ENCODE measurements around the gene OR52D1. TPM values are rescaled to one million over a fixed set of nuclear protein-coding genes. Genes with fewer than 3 reads are reported as not detected.

Gene OR52D1
- polyA plus RNA-seq (ENCODE audit: insufficient read depth in 1 of 5, insufficient read length in 5 of 5, low replicate concordance in 1 of 5) = under 1 TPM in 1 of 5 donors, not detected in 4; 0.10 TPM
- long read RNA-seq, donor 1 = 0 reads
- long read RNA-seq, donor 2 = 0 reads
- long read RNA-seq, donor 3 = 0 reads
- long read RNA-seq, donor 4 = 0 reads
- long read RNA-seq, donor 5 = 0 reads
- long read RNA-seq, donor 6 = 0 reads
- long read RNA-seq, donor 7 = 0 reads
- long read RNA-seq, donor 8 = 0 reads

DNA sequence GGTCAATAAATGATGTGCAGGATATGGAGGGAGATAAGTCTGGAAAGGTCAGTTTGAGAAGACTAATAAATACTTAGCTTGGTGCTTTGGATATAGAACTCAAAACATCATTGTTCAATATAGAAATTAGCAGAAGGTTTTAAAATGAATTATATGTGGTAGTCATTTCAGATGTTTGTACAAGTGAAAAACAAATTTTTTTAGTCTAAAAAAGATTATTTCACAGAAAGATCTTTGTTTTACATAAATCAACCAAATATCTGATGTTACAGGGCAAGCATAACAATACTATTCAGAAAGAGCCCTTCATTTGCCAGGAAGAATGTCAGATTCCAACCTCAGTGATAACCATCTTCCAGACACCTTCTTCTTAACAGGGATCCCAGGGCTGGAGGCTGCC, at the start of gene OR52D1:
Gene OR52D1 (plus strand): TSS at position 301 of the 400 bp plus-strand sequence. CDS start 22 bp downstream, at position 323.
- DNase-seq = no peak

DNA sequence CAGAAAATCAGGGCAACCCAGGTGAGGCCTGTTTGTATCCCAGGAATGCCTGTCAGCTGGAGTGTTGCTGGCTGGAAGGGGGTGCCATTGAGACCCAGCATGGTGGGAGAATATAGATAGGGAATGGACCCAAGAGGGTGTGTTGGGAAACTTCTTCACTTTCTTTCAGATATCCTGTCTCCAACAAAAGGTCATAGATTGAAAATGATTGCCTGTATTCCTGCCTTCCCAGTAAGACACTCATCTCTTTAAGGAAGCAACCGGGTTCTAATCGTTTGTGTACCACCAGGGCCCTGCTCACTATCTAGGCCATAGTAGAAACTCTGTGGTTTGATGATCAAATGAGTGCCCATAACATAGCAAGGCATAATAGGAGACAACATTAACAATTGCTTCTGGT, 47.1 kb upstream of the OR52D1 start, which contains the start of gene OR51I1:
Gene OR51I1 (minus strand): TSS at position 101 of the 400 bp plus-strand sequence. CDS start 0 bp downstream, at position 101.
- DNase-seq = no peak

DNA sequence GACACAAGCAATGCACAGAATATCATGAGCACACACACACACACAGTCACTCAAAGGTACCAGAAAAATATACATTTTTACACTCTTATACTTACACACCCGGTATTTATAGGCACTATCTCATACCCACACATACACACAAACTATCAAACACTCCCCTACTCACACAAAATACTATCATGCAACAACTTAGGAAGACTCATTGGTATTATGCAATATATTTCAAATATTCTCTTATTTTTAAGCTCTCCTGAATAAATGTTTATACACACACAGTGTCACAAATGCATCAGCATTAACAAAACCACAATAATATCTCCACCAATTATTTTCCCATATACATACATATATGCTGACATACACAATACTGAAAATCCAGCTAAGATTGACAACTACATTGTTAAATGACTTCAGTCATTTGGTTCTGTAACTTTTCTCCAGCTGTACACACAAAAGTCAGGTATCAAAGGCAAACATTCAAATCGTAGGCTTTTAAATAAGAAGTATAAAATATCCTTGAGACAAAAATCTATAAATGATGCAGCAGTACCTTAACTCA, 44.6 kb upstream of the OR52D1 start:
- DNase-seq = no peak

DNA sequence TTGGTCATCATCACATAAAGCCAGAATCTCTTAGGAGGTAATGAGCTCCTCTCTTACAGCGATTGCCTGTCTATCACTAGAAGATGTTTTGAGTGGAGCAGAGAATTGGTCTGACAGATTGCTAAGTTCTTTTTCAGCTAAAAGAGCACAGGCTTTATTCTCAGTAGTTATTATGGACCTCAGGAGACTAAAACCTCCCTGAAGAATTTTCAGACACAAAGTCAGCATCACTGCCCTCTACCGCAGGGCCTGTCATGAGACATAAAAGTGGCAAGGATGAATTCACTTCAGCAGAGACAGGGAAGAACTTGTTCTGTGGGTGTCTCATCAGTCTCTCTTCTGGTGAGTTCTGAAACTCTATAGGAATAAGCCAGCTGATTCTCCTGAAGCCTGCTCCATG, 39.5 kb upstream of the OR52D1 start, which contains the start of gene OR51I2:
Gene OR51I2 (plus strand): TSS at position 301 of the 400 bp plus-strand sequence. CDS start 4,166 bp downstream, outside the sequence.
- DNase-seq = no peak

DNA sequence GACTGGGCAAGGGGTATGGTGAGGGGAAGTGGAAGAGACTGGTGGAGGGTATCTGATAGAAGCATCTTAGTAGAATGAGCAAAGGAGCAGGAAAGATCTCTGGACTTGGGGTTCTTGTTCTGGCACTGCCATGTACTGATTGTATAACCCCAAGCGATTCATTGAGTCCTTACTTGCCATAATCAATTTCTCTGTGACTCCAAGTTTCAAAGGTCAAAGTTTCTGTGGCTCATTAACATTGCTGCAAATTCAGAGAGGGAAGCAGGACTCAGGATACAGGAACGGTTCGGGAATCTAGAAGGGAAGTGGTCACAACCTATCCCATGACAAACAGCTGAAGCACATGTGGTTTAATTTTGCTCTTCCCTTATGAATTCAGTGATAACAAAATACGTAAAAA, 39.1 kb upstream of the OR52D1 start:
- DNase-seq = no peak

DNA sequence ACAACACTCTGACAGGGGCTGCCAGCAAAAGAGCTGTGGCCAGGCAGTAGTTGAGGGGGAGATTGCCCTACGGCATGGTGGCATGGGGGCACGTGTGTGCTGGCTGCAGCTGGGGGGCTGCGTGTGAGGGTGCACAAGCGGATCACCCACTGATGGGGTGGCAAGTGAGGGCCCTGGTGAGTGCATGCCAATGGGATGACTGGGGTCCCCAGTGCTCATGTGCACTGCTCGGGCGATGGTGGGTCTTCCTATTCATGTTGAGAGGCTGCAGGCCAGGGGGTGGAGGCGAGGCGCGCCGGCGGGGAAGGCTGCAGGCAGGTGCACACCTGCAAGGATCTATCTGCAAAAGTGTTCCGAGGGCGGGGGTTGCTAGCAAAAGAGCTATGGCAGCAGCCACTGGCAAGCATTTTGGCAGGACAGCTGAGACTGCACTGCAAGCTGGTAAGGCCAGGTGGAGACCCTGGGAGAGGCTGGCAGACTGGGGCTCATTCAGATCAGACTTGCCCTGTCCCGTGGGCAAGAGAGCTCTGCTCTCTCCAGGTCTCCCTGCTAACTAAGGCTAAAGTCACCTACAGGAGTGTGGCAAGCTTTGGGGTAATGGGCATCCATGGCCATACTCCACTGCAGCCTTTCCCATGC, 27.4 kb upstream of the OR52D1 start:
- DNase-seq = no peak

DNA sequence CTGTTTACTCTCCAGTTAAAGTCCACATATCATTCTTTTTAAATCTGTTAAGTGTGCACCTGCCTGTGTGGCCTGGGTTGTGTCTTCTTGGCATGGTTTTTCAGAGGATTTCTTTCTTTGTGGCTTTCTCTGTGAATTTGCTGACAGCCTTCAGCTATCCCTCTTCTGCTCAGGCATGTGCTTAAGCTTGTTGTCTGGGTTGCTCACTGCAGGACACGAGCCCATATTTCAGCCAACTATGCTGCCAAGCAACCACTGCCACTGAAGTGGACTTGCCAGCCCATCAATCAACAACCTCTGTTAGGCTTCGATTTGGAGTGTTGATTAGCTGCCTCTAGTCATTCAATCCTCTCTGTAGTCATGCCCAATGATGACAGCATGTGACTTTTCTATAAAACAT, 21.0 kb upstream of the OR52D1 start:
- DNase-seq = peak in 1 of 2 donors; percentile 1

DNA sequence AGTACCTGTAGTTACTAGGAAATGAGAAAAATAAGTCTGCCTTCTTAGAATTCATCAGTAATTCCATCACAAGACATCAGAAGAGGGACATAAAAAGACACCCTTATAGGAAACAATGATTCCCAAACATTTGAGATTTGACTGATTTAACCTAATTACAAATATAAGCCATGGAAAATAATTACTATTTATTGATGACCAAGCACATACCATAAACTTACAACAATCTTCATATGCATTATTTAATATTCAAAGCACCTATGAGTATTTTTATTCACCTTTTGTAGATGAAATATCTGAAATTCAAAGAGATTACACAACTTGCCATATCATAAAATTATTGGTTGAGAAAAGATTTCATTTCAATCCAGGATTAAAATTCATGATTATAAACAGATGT, 14.6 kb upstream of the OR52D1 start:
- DNase-seq = no peak

DNA sequence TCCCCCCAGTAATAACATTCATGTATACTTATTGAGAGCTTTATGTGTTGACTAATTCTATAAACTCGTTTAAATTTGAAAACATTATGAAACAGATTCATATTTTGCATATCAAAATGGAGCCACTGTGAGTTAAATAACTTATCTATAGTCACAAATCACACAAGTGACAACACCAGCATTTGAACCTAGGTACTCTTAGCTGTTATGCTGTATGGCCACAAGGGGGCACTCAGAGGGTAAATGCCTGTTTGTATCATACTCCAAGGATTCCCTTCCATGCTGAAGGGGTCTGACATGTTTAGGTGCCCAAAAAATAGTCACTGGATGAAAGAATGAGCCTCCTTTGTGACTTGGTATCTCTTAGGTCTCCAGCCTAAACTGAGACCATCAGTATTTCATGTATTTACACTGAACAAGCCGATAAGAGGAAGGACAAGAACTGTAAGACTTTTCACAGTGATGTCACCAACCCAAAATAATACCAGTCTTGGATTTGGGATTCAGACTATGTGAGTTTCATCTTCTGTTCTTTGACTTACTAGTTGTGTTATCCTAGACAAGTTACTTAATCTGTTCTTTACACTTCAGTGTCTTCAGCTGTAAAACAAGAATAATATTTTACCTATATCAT, 12.2 kb upstream of the OR52D1 start:
- DNase-seq = peak in 1 of 2 donors; percentile 20

DNA sequence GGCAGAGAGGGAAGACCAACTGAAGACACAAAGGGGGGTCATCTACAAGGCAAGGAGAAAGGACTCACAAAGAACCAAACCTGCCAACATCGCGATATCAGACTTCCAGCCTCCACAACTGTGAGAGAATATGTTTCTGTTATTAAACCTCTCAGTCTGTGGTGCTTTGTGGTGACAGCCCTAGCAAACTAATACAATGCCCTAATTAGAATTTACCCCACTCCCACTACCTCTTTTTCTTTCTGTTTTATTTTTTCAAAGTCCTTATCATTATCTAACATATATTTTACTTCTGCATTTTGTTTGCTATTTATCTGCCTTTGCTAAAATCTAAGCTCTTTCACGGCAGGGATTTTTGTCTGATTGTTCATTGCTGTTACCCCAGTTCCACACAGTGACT, 2.5 kb upstream of the OR52D1 start:
- no peak for DNase-seq

DNA sequence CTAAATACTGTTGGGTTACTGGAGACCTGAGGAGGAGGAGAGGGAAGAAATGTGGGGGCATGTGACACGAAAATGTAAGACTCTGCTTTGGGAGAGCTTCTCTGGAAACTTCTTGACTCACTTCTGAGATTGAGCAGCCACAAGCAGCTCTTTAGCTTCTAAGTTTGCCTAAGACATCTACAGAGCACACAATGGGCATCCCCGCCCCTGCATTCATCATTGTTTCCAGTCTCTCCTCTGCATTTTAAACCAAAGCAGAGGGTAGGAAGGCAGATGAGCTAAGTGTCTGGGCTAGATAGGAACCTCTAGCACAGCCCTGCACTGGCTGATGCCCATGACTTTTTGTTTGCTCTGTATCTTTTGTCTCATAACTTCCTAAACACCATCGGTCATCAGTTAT, 2.1 kb upstream of the OR52D1 start:
- DNase-seq = no peak

DNA sequence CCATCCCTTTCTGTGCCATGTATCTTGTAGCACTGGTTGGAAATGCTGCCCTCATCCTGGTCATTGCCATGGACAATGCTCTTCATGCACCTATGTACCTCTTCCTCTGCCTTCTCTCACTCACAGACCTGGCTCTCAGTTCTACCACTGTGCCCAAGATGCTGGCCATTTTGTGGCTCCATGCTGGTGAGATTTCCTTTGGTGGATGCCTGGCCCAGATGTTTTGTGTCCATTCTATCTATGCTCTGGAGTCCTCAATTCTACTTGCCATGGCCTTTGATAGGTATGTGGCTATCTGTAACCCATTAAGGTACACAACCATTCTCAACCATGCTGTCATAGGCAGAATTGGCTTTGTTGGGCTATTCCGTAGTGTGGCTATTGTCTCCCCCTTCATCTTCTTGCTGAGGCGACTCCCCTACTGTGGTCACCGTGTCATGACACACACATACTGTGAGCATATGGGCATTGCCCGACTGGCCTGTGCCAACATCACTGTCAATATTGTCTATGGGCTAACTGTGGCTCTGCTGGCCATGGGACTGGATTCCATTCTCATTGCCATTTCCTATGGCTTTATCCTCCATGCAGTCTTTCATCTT, 414 bp downstream of the OR52D1 start:
- DNase-seq = no peak

DNA sequence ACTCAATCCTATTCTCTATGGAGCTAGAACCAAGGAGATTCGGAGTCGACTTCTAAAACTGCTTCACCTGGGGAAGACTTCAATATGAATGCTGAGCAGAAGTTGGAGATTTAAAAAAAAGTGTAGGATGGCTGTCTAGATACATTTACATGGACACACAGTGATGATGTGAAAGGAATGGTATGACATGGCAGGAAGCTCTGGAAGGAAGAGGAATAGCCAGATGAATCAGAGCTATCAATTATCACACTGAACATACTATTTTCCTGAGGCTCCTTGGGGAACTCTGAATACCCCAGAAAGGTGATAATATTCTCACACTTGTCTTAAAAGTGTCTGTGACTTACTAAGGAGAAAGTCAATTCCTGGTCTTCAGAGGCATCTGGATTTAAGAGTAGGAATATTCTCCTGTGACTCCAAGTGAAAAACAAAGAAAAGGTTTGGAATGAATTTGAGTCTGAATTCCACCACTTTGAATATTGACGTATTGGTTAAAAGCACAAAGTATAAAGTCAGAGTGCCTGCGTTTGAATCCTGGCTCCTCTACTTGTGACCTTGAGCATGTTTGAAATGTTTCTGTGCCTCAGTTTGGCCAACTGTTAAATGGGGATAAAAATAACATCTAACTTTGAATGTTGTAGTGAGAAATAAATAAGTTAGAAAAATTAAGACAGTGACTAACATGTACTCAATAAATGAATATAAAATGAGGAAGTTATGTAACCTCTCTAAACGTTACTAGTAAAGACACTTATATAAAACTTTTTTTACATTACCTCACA, 1.3 kb downstream of the OR52D1 start:
- no peak for DNase-seq

DNA sequence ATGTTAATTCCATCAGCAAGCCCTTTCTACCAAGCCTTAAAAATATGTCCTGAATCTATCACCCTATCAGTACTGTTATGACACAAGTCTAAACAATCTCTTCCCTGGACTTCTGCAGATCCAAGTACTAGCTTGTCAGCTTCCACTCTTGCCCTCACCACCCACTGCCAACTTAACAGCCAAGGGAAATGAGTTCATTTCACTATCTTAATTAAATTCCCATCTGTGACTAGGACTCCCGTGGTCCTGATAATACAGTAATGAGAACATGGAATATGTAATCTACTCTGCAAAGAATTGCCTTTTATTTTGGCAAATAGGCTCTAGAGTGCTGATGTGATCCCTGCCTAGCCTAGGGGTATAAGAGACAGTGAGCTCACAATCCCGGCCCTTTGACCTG, 11.2 kb downstream of the OR52D1 start:
- no peak for DNase-seq

DNA sequence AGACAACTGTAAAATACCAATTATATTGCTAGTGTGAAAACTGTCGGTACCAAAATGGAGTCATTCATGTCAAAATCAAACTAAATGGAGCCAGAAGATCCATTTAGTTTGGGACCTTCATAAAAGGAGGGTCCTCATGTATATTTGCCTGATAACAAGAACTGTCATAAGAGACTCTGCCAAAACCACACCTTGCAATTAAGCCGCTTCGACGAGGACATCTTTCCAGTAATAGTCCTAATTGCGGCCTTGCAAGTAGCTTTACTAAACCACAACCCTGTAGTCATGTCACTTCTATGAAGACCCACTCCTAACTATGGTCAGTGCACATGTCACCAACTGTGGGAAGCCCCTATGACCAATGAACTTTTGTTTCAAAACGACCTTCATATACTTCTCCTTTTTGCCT, 11.9 kb downstream of the OR52D1 start:
- DNase-seq = no peak

DNA sequence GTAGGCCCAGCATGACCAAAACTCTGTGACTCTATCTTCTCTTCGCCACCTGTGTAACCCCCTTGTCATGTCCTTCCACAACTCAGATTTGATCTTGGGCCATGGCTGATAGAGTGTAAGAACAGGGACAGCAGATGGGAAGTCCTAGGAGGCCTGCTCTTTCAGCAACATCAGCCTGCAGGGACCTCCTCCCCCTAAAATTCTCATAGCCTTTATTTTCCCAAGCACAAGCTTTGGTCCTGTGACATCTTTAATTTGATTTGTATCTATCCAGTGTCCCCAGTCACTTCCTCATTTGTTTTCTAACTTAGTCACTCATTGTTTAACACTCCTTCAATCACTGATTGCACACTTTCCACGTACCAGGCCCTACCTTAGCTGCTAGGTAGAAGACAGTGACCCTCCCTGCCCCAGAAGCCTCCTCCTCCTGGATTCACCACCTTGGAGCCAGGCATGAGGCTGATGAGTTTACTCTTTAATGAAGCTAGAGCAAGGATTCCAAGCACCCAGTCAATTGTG, 16.0 kb downstream of the OR52D1 start:
- no peak for DNase-seq

DNA sequence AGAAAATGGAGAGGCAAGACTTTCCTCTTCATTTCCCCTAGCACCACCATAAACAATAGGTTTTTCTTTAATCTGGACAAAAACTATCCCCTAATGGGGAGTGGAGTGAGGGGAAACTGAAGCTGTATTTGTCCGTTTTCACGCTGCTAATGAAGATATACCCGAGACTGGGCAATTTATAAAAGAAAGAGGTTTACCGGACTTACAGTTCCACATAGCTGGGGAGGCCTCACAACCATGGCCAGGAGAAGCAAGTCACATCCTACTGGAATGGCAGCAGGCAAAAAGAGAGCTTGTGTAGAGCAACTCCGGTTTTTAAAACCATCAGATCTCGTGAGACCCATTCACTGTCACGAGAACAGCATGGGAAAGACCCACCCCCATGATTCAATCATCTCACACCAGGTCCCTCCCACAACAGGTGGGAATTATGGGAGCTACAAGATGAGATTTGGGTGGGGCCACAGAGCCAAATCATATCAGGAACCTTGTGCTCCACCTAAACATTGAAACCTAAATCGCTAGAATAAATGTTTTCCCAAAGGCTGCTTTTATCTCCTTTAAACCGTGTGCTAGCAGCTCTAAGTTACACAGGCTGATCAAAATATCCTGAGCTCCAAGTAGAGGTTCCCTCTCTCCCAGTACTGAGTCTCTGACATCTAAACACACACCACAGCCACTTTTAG, 17.0 kb downstream of the OR52D1 start:
- no peak for DNase-seq

DNA sequence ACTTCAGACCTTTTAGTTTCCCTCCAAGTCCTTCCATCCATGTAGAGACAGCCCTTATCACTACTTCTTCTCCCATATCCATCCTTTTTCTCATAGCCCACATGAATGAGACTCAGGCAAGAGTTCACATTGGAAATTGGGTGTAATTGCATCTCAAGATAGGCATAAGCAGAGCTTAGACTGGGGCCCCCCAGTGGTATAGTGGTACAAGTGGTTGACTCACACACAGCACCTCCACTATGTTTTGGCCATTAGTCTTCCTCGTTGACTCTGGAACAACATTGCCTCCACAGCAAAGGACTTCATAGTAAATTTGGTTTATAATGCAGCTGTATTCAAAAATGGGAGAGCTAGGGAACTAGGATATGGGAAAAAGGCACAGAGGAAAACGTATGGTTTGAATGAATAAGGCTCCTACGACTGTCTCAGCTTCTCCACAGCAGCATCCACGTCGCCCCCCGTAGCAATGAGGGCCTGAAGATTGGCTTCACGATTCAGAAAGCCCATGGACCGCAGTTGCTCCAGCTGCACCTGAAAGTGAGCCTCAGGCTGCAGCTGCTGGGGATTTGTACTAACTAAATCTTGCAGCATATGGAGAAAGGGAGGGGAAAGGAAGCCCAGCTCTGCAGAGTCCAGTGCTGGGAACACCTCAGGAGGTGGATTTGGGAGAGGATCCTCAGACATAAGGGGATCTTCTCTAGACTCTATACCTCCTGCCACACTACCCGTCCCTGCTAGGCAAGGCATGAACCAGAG, 18.9 kb downstream of the OR52D1 start:
- no peak for DNase-seq

DNA sequence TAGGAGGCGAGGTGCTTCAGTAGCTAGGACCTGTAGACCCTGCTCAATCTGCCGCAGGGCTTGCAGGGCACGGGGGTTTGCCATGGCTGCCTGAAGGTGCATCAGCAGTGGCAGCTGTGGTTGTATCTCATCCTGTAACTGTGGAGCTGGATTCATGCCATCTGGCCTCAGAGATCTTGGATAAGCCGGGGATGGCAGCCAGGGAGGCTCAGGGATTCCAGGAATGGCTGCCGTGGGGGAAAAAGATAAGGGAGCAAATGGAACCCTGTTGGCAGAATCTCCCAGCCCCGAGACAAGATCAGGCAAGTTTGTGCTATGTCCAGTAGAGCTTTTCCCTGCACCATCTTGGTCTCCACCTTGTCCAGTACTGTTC, 19.4 kb downstream of the OR52D1 start:
- DNase-seq = no peak

DNA sequence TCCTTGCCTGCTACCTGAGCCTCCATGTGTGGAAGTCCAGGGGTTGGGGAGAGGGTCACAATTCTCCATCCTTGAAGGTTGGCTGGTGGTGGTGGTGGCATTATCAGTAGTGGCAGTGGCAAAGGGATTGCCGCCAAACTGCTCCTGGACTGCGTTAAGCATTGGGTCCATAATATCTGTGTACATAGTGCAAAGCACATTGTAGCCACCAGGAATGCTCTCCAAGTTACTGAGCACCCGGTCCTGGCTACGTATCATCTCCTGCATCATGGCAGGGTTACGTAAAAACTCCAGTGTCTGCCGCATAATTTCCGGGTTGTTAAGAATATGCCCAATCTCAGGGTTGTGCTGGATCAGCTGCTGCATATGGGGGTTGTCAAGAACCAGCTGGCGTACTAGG, 20.1 kb downstream of the OR52D1 start:
- DNase-seq = no peak
